Endothelial cell of umbilical vein (primary cell): Measurements from ENCODE around the gene GNAQ. TPM values are rescaled to one million over a fixed set of nuclear protein-coding genes. Genes with fewer than 3 reads are reported as not detected.
A peak's percentile ranks its signal among the peaks of the same experiment; 100 is the strongest.

Experiments
- BruUV-seq: library from RNA; stranded (reverse); fragments of 400-500 nt; replicated peaks from 2 replicates; lab custom pipeline; 2021; lab: Mats Ljungman, UMichigan
- CTCF ChIA-PET: fragments of 300-600, 350-600 bp; sonication (Branson Sonifier 250); formaldehyde crosslinking; loops from one replicate; lab custom pipeline; 2021; ENCODE audit warnings: antibody characterized with exemption, inconsistent platforms; lab: Charles Lee
- POLR2A ChIA-PET: fragments of 300-600, 350-600 bp; sonication (Branson Sonifier 250); formaldehyde crosslinking; loops from one replicate; lab custom pipeline; 2021; ENCODE audit warnings: antibody characterized with exemption, inconsistent platforms; lab: Charles Lee
- DNase-seq: peaks from one replicate; pipeline ENCODE4 v3.0.0-alpha.2; 2011; ENCODE audit warnings: low read depth, low spot score
- FAIRE-seq: peaks from 2 replicates; lab custom pipeline; 2011; peaks lifted over from hg19 to GRCh38; lab: Jason Lieb, UNC
- H2AFZ ChIP-seq: 2 replicates; pipeline ENCODE4 v1.6.0; 2012; ENCODE audit warnings: low read depth, low read length, control low read depth, inconsistent platforms
- H3K27ac ChIP-seq: 2 replicates; pipeline ENCODE4 v1.5.1; 2011; ENCODE audit warnings: low read depth, mild to moderate bottlenecking, control low read depth, low read length, moderate library complexity; ENCODE audit not compliant: insufficient read depth
- H3K27me3 ChIP-seq, 2 experiments: 2 replicates each; pipeline versions ENCODE4 v1.6.0 to v1.6.1; 2011; ENCODE audit warnings: low read length in 2 of 2, mixed read lengths in 1 of 2; ENCODE audit not compliant: control insufficient read depth in 2 of 2, insufficient read depth in 2 of 2
- H3K36me3 ChIP-seq, 2 experiments: 2 replicates in 1 of 2; 3 replicates in 1 of 2; pipeline ENCODE4 v1.5.1; 2011; ENCODE audit warnings: low read length in 2 of 2, mild to moderate bottlenecking in 1 of 2, moderate library complexity in 1 of 2; ENCODE audit not compliant: control insufficient read depth in 2 of 2, insufficient read depth in 2 of 2; ENCODE audit errors: extremely low read depth in 1 of 2
- H3K4me1 ChIP-seq: 3 replicates; pipeline ENCODE4 v1.5.1; 2011; ENCODE audit warnings: mild to moderate bottlenecking, low read length; ENCODE audit not compliant: control insufficient read depth, insufficient read depth; ENCODE audit errors: extremely low read depth
- H3K4me2 ChIP-seq: 2 replicates; pipeline ENCODE4 v1.6.1; 2011; ENCODE audit warnings: low read length, control low read depth, mixed read lengths; ENCODE audit not compliant: insufficient read depth
- H3K4me3 ChIP-seq, 3 experiments: fragments of 200-600 bp in 1 of 3; sonication (generic), shearing (Covaris generic) in 1 of 3; replicated peaks in 1 of 3; 2 replicates each; pipeline ENCODE4 v1.5.1; 2011 to 2016; ENCODE audit warnings: control low read depth in 3 of 3, low read length in 3 of 3, mild to moderate bottlenecking in 2 of 3, inconsistent platforms in 1 of 3, low read depth in 1 of 3, moderate library complexity in 1 of 3; ENCODE audit not compliant: insufficient read depth in 1 of 3
- H3K79me2 ChIP-seq: 2 replicates; pipeline ENCODE4 v1.6.0; 2012; ENCODE audit warnings: low read length, inconsistent platforms; ENCODE audit not compliant: control insufficient read depth, insufficient read depth
- H3K9ac ChIP-seq: replicated peaks from 2 replicates; pipeline ENCODE3; 2011; ENCODE audit warnings: low read length, control low read depth; ENCODE audit not compliant: insufficient read depth; ENCODE audit errors: extremely low read depth
- H3K9me1 ChIP-seq: replicated peaks from 3 replicates; pipeline ENCODE4 v1.6.0; 2011; ENCODE audit warnings: mild to moderate bottlenecking, low read length; ENCODE audit not compliant: control insufficient read depth, insufficient read depth; ENCODE audit errors: extremely low read depth
- H3K9me3 ChIP-seq: replicated peaks from 2 replicates; pipeline ENCODE4 v1.5.1; 2012; ENCODE audit warnings: low read length, inconsistent platforms; ENCODE audit not compliant: control insufficient read depth, insufficient read depth
- H4K20me1 ChIP-seq: replicated peaks from 2 replicates; pipeline ENCODE3; 2011; ENCODE audit warnings: mild to moderate bottlenecking, low read length; ENCODE audit not compliant: control insufficient read depth, insufficient read depth; ENCODE audit errors: extremely low read depth
- FOS ChIP-seq: IDR thresholded peaks from 2 replicates; pipeline ENCODE4 v1.6.1; 2011; ENCODE audit warnings: mild to moderate bottlenecking, low read length, moderate library complexity, borderline replicate concordance; ENCODE audit not compliant: insufficient read depth
- GATA2 ChIP-seq: IDR thresholded peaks from 2 replicates; pipeline ENCODE4 v1.7.0; 2011; ENCODE audit warnings: low read depth, mild to moderate bottlenecking, moderate library complexity, mixed read lengths, low read length; ENCODE audit not compliant: insufficient read length, insufficient read depth
- POLR2AphosphoS5 ChIP-seq: IDR thresholded peaks from 2 replicates; pipeline ENCODE4 v1.6.1; 2012; ENCODE audit warnings: low read depth, mild to moderate bottlenecking, control low read depth, low read length, moderate library complexity; ENCODE audit not compliant: insufficient read depth
- dilution Hi-C: fragments of 300-500 bp; cut with MboI; formaldehyde crosslinking; loops from one replicate; pipeline ENCODE4 v1.15.0; 2019; ENCODE audit warnings: low sequenced_read_pairs; ENCODE audit not compliant: extremely low pct_ligation_motif_present
- intact Hi-C: fragments of 100-400 bp; cut with micrococcal nuclease; formaldehyde crosslinking; loops from one replicate; pipeline ENCODE4 v1.10.0; 2022
- polyA plus RNA-seq, 4 experiments: library from polyadenylated mRNA; depleted of rRNA in 3 of 4; stranded (reverse) in 3 of 4; unstranded in 1 of 4; fragments of >200 nt; gene quantifications; 2 replicates each; pipeline versions ENCODE4 v1.2.1 to v1.2.3, GENCODE V29; 2011 to 2012; ENCODE audit warnings: missing spikeins in 1 of 4
- total RNA-seq: library from RNA; stranded (reverse); gene quantifications from 2 replicates; pipeline ENCODE4 v1.2.3, GENCODE V29; 2021

GNAQ gene
- total and polyA plus RNA-seq, 2 donors (not counting 3 experiments of a cell fraction or from before 2014, with no cell fraction given), result 26.1 to 67.3 TPM

- Histone ChIP-seq H3K4me3 (no peak overlapping the region), H3K9me3 (no peaks in the 10 kb centered on the region), H3K79me2 (peaks cover 62% of the 10 kb centered on the region), H3K4me1 (peaks cover 39% of the 10 kb centered on the region), H3K9me1 (no peaks in the 10 kb centered on the region), H2AFZ (no peak overlapping the region), H3K4me2 (no peak overlapping the region), H3K27me3 (no peaks in the 10 kb centered on the region), H3K36me3 (no peaks in the 10 kb centered on the region), H4K20me1 (no peaks in the 10 kb centered on the region), H3K9ac (no peak overlapping the region), H3K27ac (no peak overlapping the region)
- peak; percentile 41 for DNase-seq
- dilution Hi-C loops (no loop called here), intact Hi-C loops (no loop called here)
- FAIRE-seq, result no peak
- POLR2A ChIA-PET, result no interaction called here
- TF ChIP-seq GATA2 (no peak), FOS (peak; percentile 20)
- BruUV-seq, result no TSS peak
- CTCF ChIA-PET, result interaction anchor here (0.6 to 2.6 kb wide), 3 partner anchors 9 to 23 kb away, joined by 3 to 12 read pairs (median 5); no protein-coding TSS in a partner anchor
These were observed 77.5 kb downstream of the GNAQ start for GRCh38 chr9:77954013-77954665.

- no peak overlapping the region for H2AFZ ChIP-seq
- no peak overlapping the region for H3K4me2 ChIP-seq
- H4K20me1 ChIP-seq, result no peaks in the 10 kb centered on the region
- no peak for TF ChIP-seq POLR2AphosphoS5
- ChIA-PET CTCF (interaction anchor here (0.6 to 1.0 kb wide), 2 partner anchors 8 to 24 kb away, joined by 3 to 5 read pairs; no protein-coding TSS in a partner anchor), POLR2A (no interaction called here)
- H3K9ac ChIP-seq, result no peak overlapping the region
- H3K27ac ChIP-seq, result no peak overlapping the region
- H3K4me1 ChIP-seq, result peaks cover 38% of the 10 kb centered on the region
- DNase-seq (no peak), FAIRE-seq (no peak)
- intact Hi-C loops, result no loop called here
- no peaks in the 10 kb centered on the region for H3K27me3 ChIP-seq
- no peaks in the 10 kb centered on the region for H3K9me1 ChIP-seq
- dilution Hi-C loops, result no loop called here
- peaks cover 62% of the 10 kb centered on the region for H3K79me2 ChIP-seq
- no peak overlapping the region for H3K4me3 ChIP-seq
- BruUV-seq, result no TSS peak
- no peaks in the 10 kb centered on the region for H3K9me3 ChIP-seq
- H3K36me3 ChIP-seq, result no peaks in the 10 kb centered on the region
These were observed 78.0 kb downstream of the GNAQ start for GRCh38 chr9:77953590-77953989.
